ENCODE measurements around the gene URI1.

DNA sequence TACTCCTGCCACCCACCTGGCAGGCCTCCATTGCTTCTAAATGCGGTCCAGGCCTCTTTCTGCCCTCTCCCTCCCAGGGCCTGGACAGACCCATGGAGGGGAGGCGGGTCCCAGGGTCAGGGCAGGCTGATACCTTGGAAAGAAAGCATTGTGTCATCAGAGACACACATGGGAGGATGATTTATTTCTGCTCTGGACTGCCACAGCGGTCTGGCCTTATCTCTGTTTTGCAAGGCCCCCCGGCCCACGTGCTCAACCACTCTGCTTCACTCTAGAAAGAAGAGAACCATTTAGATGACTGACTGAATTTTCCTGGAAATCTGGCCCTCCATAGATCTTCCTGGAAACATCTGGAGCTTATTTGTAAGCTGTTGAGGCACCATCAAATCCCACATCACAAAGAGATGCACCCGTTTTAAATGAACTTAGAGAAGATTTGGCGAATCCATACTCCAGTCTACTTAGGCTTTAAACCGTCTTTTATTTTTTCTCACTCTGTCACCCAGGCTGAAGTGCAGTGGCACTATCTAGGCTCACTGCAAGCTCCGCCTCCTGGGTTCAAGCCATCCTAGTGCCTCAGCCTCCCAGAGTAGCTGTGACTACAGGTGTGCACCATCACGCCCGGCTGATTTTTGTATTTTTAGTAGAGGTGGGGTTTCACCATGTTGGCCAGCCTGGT, 48.3 kb upstream of the URI1 start:
- TF ChIP-seq CTCF (IDR thresholded peaks at IDR 0.05) (no peak), POLR2A (IDR thresholded peaks at IDR 0.05) (no peak)
